Fibroblast of pulmonary artery (primary cell): ENCODE results near the gene NAV3.
"Not testable (repeated sequence)": the region's sequence is repeated elsewhere in the genome, so short reads cannot be mapped to it uniquely, and the experiment has no call there.

ENCODE experiments used
- DNase-seq: peaks from one replicate; pipeline ENCODE4 v3.0.0-alpha.2; 2010; ENCODE audit warnings: low read depth
- H3K4me3 ChIP-seq: replicated peaks from 2 replicates; pipeline ENCODE4 v1.5.1; 2011; ENCODE audit warnings: low read depth, mild to moderate bottlenecking, control low read depth, low read length, moderate library complexity
- TF ChIP-seq, protein P1 (sequence below): IDR thresholded peaks from 2 replicates; pipeline ENCODE4 v1.5.1; 2011; ENCODE audit warnings: mild to moderate bottlenecking, control low read depth, low read length, inconsistent platforms; ENCODE audit errors: missing control alignments

The NAV3 gene

DNA sequence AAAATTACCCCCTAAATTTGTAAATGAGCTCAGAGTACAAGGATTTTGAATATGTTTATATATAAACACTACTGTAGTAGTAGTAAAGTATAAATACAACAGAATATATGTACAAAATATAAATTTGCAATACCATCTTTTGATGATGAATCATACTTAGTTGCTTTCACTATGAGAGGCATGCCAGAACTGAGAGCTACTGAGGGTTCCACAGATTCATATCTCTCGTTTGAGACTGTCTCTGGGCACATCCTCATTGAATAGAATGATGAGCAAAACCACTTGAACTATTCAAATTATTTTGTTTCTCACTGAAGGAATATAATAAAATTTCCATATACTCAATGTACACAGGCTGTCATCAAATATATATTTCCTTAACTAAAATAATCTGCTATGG, 417.6 kb downstream of the NAV3 start:
- no peak overlapping the region for H3K4me3 ChIP-seq
- no peak for DNase-seq
- TF ChIP-seq, protein P1, sequence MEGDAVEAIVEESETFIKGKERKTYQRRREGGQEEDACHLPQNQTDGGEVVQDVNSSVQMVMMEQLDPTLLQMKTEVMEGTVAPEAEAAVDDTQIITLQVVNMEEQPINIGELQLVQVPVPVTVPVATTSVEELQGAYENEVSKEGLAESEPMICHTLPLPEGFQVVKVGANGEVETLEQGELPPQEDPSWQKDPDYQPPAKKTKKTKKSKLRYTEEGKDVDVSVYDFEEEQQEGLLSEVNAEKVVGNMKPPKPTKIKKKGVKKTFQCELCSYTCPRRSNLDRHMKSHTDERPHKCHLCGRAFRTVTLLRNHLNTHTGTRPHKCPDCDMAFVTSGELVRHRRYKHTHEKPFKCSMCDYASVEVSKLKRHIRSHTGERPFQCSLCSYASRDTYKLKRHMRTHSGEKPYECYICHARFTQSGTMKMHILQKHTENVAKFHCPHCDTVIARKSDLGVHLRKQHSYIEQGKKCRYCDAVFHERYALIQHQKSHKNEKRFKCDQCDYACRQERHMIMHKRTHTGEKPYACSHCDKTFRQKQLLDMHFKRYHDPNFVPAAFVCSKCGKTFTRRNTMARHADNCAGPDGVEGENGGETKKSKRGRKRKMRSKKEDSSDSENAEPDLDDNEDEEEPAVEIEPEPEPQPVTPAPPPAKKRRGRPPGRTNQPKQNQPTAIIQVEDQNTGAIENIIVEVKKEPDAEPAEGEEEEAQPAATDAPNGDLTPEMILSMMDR = no peak

DNA sequence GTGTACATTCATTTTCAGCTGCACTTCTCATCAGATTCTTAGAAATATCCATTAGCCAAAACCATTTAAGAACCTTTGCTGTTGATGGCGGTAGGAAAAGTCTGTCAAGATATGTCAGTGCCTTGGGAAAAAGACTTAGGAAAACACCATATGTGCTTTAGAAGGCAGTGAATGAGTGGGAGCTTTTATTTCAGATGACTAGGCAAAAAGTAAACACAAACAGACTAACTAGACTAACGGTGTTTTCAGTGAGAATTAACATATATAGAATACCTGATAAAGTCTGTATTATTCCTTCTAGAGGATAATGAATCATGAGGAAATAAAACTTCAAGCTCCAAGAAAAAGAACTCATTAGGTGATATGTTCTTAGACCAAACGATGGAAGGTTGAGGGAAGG, 418.9 kb downstream of the NAV3 start:
- DNase-seq = no peak
- TF ChIP-seq, protein P1 = no peak
- H3K4me3 ChIP-seq = no peak overlapping the region

DNA sequence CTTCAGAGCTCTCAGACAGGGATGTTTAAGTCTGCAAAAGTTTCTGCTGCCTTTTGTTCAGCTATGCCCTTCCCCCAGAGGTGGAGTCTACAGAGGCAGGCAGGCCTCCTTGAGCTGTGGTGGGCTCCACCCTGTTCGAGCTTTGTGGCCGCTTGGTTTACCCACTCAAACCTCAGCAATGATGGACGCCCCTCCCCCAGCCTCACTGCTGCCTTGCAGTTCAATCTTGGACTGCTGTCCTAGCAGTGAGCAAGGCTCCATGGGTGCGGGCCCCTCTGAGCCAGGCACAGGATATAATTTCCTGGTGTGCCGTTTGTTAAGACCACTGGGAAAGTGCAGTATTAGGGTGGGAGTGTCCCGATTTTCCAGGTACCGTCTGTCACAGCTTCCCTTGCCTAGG, 427.0 kb downstream of the NAV3 start:
- not testable (repeated sequence) for H3K4me3 ChIP-seq, DNase-seq

DNA sequence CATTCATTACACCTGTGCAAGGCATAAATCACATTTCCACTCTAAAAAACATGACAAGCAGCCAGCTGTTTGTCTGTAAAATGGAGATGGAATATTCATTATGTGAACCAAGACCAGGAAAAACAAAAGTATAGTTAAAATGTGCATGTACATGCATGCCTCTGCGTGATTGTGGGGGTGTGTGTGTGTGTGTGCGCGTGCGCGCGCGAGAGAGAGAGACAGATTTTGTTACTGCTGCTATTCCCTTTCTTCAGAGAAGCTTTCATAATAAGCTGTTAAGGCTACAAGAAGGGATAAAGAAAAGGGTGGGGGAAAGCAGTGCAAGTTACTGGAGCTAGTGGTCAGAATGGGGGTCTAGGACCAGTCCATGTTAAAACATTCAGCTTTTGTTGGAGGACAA, 430.3 kb downstream of the NAV3 start:
- no peak overlapping the region for H3K4me3 ChIP-seq
- no peak for DNase-seq
- TF ChIP-seq, protein P1 = no peak

DNA sequence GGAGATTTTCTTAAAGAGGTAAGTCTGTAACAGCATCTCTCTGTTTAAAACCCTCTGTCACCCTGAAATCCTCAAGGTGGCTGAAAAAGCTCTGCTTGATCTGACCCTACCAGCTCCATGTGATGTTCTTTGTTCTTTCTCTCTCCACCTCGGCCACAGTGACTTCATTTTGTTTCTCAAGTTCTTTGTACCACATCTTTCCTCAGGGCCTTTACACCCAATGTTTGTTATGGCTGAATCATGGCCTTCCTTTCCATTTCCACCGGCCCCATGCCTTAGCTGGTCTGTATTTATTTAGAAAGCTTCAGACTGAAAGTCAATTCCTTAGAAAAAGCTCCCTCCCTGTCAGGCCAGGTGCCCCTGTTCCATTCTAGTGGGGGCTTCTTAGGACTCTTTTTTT, 431.2 kb downstream of the NAV3 start:
- no peak for DNase-seq
- TF ChIP-seq, protein P1 = no peak
- no peak overlapping the region for H3K4me3 ChIP-seq
